H1 (cell line): Measurements from ENCODE around the gene CLCNKB. TPM values are rescaled to one million over a fixed set of nuclear protein-coding genes. Genes with fewer than 3 reads are reported as not detected.

Experiments
- BACH1 ChIP-seq: IDR thresholded peaks from 2 replicates; pipeline ENCODE4 v1.6.1; 2012; ENCODE audit warnings: low read length, improper control_type of control experiment
- BRCA1 ChIP-seq: IDR thresholded peaks from 2 replicates; pipeline ENCODE4 v1.6.1; 2012; ENCODE audit warnings: low read depth, low read length, improper control_type of control experiment
- CBX5 ChIP-seq: fragments of 300-800, 300-1000 bp; sonication (generic); IDR thresholded peaks from 2 replicates; pipeline ENCODE4 v1.7.1; 2016; ENCODE audit warnings: antibody characterized with exemption, low read length, low read depth
- CBX8 ChIP-seq: fragments of 300-800, 300-1000 bp; sonication (generic); IDR thresholded peaks from 2 replicates; pipeline ENCODE4 v1.7.1; 2016; ENCODE audit warnings: low read depth, low read length, borderline replicate concordance
- CEBPB ChIP-seq: IDR thresholded peaks from 2 replicates; pipeline ENCODE4 v1.6.1; 2012; ENCODE audit warnings: low read depth, low read length
- CHD7 ChIP-seq: fragments of 300-600 bp; sonication (generic); IDR thresholded peaks from 2 replicates; pipeline ENCODE4 v1.7.1; 2012; ENCODE audit warnings: low read length, moderate library complexity, mild to moderate bottlenecking, inconsistent platforms; ENCODE audit not compliant: insufficient replicate concordance
- KDM1A ChIP-seq: fragments of 200-600, 300-600 bp; sonication (generic); IDR thresholded peaks from 2 replicates; pipeline ENCODE4 v1.7.1; 2016; ENCODE audit warnings: mild to moderate bottlenecking, low read length, borderline replicate concordance
- TAF1 ChIP-seq: IDR thresholded peaks from 2 replicates; pipeline ENCODE4 v1.6.1; 2011; ENCODE audit warnings: mild to moderate bottlenecking, low read depth, low read length
- TBP ChIP-seq: IDR thresholded peaks from 2 replicates; pipeline ENCODE4 v1.6.1; 2011; ENCODE audit warnings: low read depth, low read length, improper control_type of control experiment
- USF2 ChIP-seq: IDR thresholded peaks from 2 replicates; pipeline ENCODE4 v1.6.1; 2011; ENCODE audit warnings: low read length, improper control_type of control experiment
- polyA plus RNA-seq, 7 experiments: library from polyadenylated mRNA; depleted of rRNA in 3 of 7; stranded (reverse) in 5 of 7; unstranded in 2 of 7; fragments of >200 nt in 5 of 7; fragments of 200-250 nt in 2 of 7; gene quantifications; 1 replicate in 5 of 7; 2 replicates in 1 of 7; 4 replicates in 1 of 7; pipeline versions ENCODE4 v1.2.1 to v1.2.3, GENCODE V29; 2011 to 2013; ENCODE audit warnings: missing spikeins in 2 of 7, mixed read lengths in 2 of 7
- total RNA-seq: library from RNA; stranded (reverse); fragmentation: NEBNext Ultra II Directional; extraction: Animal tissue kit (Norgen Biotek cat#: 25700); gene quantifications from 2 replicates; pipeline ENCODE4 v1.2.1, GENCODE V29; 2021

Gene CLCNKB
- total and polyA plus RNA-seq, 2 of the 8 experiments (the other 6 are each of a cell fraction or from before 2014, with no cell fraction given) = 1.2 to 3.5 TPM

GRCh38 chr1:16053781-16054502 lies 10.4 kb downstream of the CLCNKB start (continued):
- TF ChIP-seq CHD7 (no peak), USF2 (no peak), TBP (no peak), TAF1 (no peak), BRCA1 (no peak), CEBPB (no peak), KDM1A (no peak), BACH1 (no peak), CBX8 (no peak), CBX5 (no peak)
